Ureter (tissue), 1 donor: ENCODE data around the gene FOCAD. TPM values are rescaled to one million over a fixed set of nuclear protein-coding genes. Genes with fewer than 3 reads are reported as not detected.

Experiments used
- DNase-seq: peaks from one replicate; pipeline ENCODE4 v3.0.0-alpha.2; 2020; ENCODE audit warnings: low spot score
- total RNA-seq: library from RNA; stranded (reverse); gene quantifications from one replicate; pipeline ENCODE4 v1.2.4, GENCODE V29; 2023
- donor health status: DM: yes; HTN: yes; CAD: no.

FOCAD gene
- total RNA-seq, 1 donor from 2014 or later = 50.2 TPM

GRCh38 chr9:20791682-20792081 is 107.6 kb downstream of the FOCAD start:
- DNase-seq = no peak

GRCh38 chr9:20804489-20805250 is 120.6 kb downstream of the FOCAD start:
- DNase-seq = no peak

- no peak for DNase-seq
Measured at GRCh38 chr9:20805766-20806165, 121.7 kb downstream of the FOCAD start.

- no peak for DNase-seq
Measured at GRCh38 chr9:20808002-20808401, 123.9 kb downstream of the FOCAD start.

- DNase-seq = no peak
Measured at GRCh38 chr9:20811872-20812271, 127.8 kb downstream of the FOCAD start.

GRCh38 chr9:20815923-20816703 is 132.1 kb downstream of the FOCAD start:
- no peak for DNase-seq

- DNase-seq = no peak
Measured at GRCh38 chr9:20823051-20823450, 139.0 kb downstream of the FOCAD start.

- DNase-seq = no peak
Measured at GRCh38 chr9:20831028-20831427, 147.0 kb downstream of the FOCAD start.

GRCh38 chr9:20832775-20833174 is 148.7 kb downstream of the FOCAD start:
- DNase-seq = no peak

- no peak for DNase-seq
Measured at GRCh38 chr9:20835377-20836286, 151.6 kb downstream of the FOCAD start.

- DNase-seq = no peak
Measured at GRCh38 chr9:20837166-20837565, 153.1 kb downstream of the FOCAD start.

- DNase-seq = no peak
Measured at GRCh38 chr9:20838218-20838617, 154.2 kb downstream of the FOCAD start.

- DNase-seq = no peak
Measured at GRCh38 chr9:20844916-20845315, 160.9 kb downstream of the FOCAD start.

GRCh38 chr9:20848490-20848889 is 164.4 kb downstream of the FOCAD start:
- DNase-seq = no peak

- no peak for DNase-seq
Measured at GRCh38 chr9:20853866-20854265, 169.8 kb downstream of the FOCAD start.

GRCh38 chr9:20854444-20854843 is 170.4 kb downstream of the FOCAD start:
- DNase-seq = no peak

- DNase-seq = no peak
Measured at GRCh38 chr9:20863945-20864344, 179.9 kb downstream of the FOCAD start.

GRCh38 chr9:20865347-20865746 is 181.3 kb downstream of the FOCAD start:
- no peak for DNase-seq

GRCh38 chr9:20870115-20870514 is 186.1 kb downstream of the FOCAD start:
- DNase-seq = no peak

- no peak for DNase-seq
Measured at GRCh38 chr9:20872340-20872977, 188.4 kb downstream of the FOCAD start.

- DNase-seq = no peak
Measured at GRCh38 chr9:20873240-20873865, 189.3 kb downstream of the FOCAD start.
